Measurements from ENCODE around the gene CACNG1.

GRCh38 chr17:67079491-67079890 lies 35.1 kb downstream of the CACNG1 start:
- TF ChIP-seq CTCF (conservative IDR thresholded peaks at IDR 0.05) (no peak), ZFX (IDR thresholded peaks at IDR 0.05) (no peak)

Measured in C4-2B (cell line).